ENCODE data around the gene CRYBG3. TPM values are rescaled to one million over a fixed set of nuclear protein-coding genes. Genes with fewer than 3 reads are reported as not detected.

The CRYBG3 gene
- total and polyA plus RNA-seq, 2 of the 13 experiments (the other 11 are each of a cell fraction or from before 2014, with no cell fraction given) = 3.8 to 15.9 TPM

DNA sequence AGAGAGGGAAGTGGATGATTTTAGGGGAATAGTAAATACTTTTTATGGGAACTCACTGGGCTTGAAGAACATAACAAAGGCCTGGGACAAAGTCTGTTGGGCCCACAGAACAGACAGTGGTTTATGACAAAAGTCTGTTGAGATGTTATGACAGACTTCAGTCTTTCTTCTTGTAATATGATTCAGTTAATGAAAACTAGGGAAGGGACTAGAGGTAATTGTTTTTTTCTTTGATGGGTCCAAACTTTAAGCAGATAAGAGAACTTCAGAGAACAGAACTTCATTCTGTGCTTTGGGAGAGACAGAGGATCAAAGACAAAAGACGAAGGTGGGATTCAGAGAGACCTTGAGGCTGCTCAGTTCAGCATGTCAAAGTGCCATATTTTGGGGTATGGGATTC, 9.3 kb downstream of the CRYBG3 start (continued):
- TF ChIP-seq, protein P1, sequence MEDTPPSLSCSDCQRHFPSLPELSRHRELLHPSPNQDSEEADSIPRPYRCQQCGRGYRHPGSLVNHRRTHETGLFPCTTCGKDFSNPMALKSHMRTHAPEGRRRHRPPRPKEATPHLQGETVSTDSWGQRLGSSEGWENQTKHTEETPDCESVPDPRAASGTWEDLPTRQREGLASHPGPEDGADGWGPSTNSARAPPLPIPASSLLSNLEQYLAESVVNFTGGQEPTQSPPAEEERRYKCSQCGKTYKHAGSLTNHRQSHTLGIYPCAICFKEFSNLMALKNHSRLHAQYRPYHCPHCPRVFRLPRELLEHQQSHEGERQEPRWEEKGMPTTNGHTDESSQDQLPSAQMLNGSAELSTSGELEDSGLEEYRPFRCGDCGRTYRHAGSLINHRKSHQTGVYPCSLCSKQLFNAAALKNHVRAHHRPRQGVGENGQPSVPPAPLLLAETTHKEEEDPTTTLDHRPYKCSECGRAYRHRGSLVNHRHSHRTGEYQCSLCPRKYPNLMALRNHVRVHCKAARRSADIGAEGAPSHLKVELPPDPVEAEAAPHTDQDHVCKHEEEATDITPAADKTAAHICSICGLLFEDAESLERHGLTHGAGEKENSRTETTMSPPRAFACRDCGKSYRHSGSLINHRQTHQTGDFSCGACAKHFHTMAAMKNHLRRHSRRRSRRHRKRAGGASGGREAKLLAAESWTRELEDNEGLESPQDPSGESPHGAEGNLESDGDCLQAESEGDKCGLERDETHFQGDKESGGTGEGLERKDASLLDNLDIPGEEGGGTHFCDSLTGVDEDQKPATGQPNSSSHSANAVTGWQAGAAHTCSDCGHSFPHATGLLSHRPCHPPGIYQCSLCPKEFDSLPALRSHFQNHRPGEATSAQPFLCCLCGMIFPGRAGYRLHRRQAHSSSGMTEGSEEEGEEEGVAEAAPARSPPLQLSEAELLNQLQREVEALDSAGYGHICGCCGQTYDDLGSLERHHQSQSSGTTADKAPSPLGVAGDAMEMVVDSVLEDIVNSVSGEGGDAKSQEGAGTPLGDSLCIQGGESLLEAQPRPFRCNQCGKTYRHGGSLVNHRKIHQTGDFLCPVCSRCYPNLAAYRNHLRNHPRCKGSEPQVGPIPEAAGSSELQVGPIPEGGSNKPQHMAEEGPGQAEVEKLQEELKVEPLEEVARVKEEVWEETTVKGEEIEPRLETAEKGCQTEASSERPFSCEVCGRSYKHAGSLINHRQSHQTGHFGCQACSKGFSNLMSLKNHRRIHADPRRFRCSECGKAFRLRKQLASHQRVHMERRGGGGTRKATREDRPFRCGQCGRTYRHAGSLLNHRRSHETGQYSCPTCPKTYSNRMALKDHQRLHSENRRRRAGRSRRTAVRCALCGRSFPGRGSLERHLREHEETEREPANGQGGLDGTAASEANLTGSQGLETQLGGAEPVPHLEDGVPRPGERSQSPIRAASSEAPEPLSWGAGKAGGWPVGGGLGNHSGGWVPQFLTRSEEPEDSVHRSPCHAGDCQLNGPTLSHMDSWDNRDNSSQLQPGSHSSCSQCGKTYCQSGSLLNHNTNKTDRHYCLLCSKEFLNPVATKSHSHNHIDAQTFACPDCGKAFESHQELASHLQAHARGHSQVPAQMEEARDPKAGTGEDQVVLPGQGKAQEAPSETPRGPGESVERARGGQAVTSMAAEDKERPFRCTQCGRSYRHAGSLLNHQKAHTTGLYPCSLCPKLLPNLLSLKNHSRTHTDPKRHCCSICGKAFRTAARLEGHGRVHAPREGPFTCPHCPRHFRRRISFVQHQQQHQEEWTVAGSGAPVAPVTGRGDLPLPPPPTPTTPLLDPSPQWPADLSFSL (CRISPR knock-in tag; IDR thresholded peaks at IDR 0.05) = no peak
- TF ChIP-seq HNRNPUL1 (IDR thresholded peaks at IDR 0.05; ENCODE audit: low read depth, low read length) (no peak), SOX6 (IDR thresholded peaks at IDR 0.05) (no peak), SOX6 (CRISPR knock-in tag; IDR thresholded peaks at IDR 0.05) (peak; percentile 53), STAT5B (CRISPR knock-in tag; IDR thresholded peaks at IDR 0.05) (no peak), EP300 (IDR thresholded peaks at IDR 0.05; ENCODE audit: low read depth in 2 of 2, low read length in 2 of 2) (peak in 1 of 2 experiments; percentile 34; a peak in 1 of 4 replicates), EP300 (CRISPR knock-in tag; IDR thresholded peaks at IDR 0.05; ENCODE audit: borderline replicate concordance) (no peak), DZIP1 (CRISPR knock-in tag; IDR thresholded peaks at IDR 0.05) (no peak), ZNF138 (CRISPR knock-in tag; IDR thresholded peaks at IDR 0.05; ENCODE audit: low read depth) (no peak), ZNF605 (CRISPR knock-in tag; IDR thresholded peaks at IDR 0.05) (no peak), GPN1 (CRISPR knock-in tag; IDR thresholded peaks at IDR 0.05; ENCODE audit: borderline replicate concordance) (no peak), THRA (CRISPR knock-in tag; IDR thresholded peaks at IDR 0.05; ENCODE audit: borderline replicate concordance) (no peak), NR1H2 (CRISPR knock-in tag; IDR thresholded peaks at IDR 0.05; ENCODE audit: borderline replicate concordance, low read depth) (no peak), PAXIP1 (CRISPR knock-in tag; conservative IDR thresholded peaks at IDR 0.05) (no peak)
